Adipocyte (in vitro differentiated cells): ENCODE results near the gene HADH.

Source experiments
- DNase-seq: peaks from one replicate; pipeline ENCODE4 v3.0.0-alpha.2; 2015; ENCODE audit warnings: low read depth
- H3K27me3 ChIP-seq: replicated peaks from 2 replicates; pipeline ENCODE4 v1.7.0; 2013; ENCODE audit warnings: mild to moderate bottlenecking, low read length, moderate library complexity; ENCODE audit not compliant: control insufficient read depth, insufficient read depth
- H3K36me3 ChIP-seq: 2 replicates; pipeline ENCODE4 v1.7.0; 2013; ENCODE audit warnings: low read length, mild to moderate bottlenecking, moderate library complexity; ENCODE audit not compliant: control insufficient read depth, insufficient read depth, severe bottlenecking
- H3K4me1 ChIP-seq: 2 replicates; pipeline ENCODE4 v1.7.0; 2013; ENCODE audit warnings: mild to moderate bottlenecking, low read length, moderate library complexity; ENCODE audit not compliant: control insufficient read depth, insufficient read depth
- H3K4me3 ChIP-seq: 2 replicates; pipeline ENCODE4 v1.7.0; 2013; ENCODE audit warnings: mild to moderate bottlenecking, low read length, moderate library complexity
- H3K9ac ChIP-seq: 2 replicates; pipeline ENCODE4 v1.7.0; 2013; ENCODE audit warnings: mild to moderate bottlenecking, low read length, moderate library complexity
- H3K9me3 ChIP-seq: 2 replicates; pipeline ENCODE4 v1.7.0; 2013; ENCODE audit warnings: mild to moderate bottlenecking, low read length, moderate library complexity; ENCODE audit not compliant: control insufficient read depth

The HADH gene

GRCh38 chr4:108013327-108013726 is 23.6 kb downstream of the HADH start:
- Histone ChIP-seq H3K36me3 (peaks cover 69% of the 10 kb centered on the region), H3K9ac (no peak overlapping the region), H3K9me3 (no peaks in the 10 kb centered on the region), H3K4me1 (peaks cover 24% of the 10 kb centered on the region), H3K27me3 (no peaks in the 10 kb centered on the region), H3K4me3 (no peak overlapping the region)
- DNase-seq, result no peak

DNA sequence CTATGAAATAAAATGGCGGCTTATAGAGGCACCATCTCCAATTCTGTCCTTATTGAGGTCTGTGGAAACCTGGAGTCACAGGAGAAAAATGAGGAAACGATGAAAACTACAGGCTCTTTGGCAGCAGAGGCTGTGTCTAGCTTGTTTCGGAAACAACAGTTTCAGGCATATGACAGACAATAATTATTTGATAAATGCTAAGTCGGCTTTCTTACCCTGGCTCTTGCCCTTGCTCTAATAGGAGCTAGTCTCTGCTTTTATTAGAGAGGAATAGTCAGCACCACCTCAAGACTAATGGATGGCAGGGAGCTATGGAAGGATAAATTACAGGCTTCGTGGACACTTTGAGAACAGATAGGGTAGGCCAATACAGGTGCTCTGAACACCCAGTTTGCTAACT is 24.3 kb downstream of the HADH start:
- H3K4me1 ChIP-seq, result peaks cover 17% of the 10 kb centered on the region
- H3K27me3 ChIP-seq, result no peaks in the 10 kb centered on the region
- DNase-seq, result no peak
- H3K4me3 ChIP-seq, result no peak overlapping the region
- H3K36me3 ChIP-seq, result peaks cover 69% of the 10 kb centered on the region
- no peak overlapping the region for H3K9ac ChIP-seq
- H3K9me3 ChIP-seq, result no peaks in the 10 kb centered on the region

DNA sequence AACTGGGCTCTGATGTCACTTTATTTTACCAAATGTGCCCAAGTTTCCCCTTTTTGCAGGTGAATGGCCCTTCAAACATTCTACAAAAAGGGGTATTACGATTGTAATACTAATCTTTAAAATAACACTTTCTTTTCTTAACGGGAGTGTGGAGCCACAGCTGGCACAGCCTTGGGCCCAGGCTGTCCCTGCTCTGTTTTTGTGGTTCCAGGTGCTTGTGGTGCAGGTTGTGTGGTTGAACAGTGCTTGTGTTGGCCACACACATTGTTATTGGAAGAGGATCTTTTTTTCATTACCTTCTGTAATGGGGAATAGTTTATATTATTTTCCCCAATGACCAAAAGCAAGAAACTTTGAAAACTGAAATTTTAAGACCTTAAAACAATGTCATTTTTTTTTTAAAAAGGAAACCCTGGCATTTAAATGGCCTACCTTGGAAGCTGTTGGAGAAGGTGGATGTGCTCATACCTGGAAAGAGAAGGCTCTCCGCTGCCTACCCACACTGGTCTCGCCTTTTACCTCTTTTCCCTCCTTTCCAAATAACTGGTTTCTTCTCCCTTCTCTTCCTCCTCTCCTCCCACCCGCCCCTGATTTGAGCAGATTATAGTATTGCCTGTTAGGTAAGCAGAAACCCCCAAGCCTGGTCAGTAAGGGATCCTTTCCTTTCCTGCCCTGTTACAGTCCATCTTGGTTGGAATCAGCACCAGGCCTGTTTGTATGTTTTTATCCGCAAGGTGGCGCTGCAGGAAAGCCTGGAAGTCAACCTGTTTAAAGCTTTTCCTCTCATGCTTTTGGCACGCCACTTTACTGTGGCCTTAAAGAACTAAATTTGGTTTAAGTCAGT is 28.6 kb downstream of the HADH start:
- Histone ChIP-seq H3K4me3 (no peak overlapping the region), H3K36me3 (peaks cover 88% of the 10 kb centered on the region), H3K27me3 (no peaks in the 10 kb centered on the region), H3K4me1 (no peaks in the 10 kb centered on the region), H3K9ac (no peak overlapping the region), H3K9me3 (no peaks in the 10 kb centered on the region)
- DNase-seq, result peak; percentile 88

DNA sequence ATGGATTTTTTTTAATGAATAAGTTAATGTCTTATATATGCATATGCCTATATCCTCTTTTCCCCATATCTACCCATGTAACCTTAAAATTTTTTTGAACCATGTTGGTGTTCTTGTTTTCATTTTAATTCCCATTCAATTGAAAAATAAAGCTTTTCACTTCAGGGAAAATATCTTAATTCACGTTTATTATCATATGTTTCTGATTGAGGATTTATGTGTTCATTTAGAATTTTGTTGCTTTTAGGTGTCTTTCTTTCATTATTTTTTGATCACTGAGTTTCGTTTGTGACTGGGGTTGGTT is 29.1 kb downstream of the HADH start:
- DNase-seq, result no peak
- H3K4me1 ChIP-seq, result no peaks in the 10 kb centered on the region
- no peaks in the 10 kb centered on the region for H3K27me3 ChIP-seq
- no peak overlapping the region for H3K9ac ChIP-seq
- no peak overlapping the region for H3K4me3 ChIP-seq
- peaks cover 88% of the 10 kb centered on the region for H3K36me3 ChIP-seq
- no peaks in the 10 kb centered on the region for H3K9me3 ChIP-seq

DNA sequence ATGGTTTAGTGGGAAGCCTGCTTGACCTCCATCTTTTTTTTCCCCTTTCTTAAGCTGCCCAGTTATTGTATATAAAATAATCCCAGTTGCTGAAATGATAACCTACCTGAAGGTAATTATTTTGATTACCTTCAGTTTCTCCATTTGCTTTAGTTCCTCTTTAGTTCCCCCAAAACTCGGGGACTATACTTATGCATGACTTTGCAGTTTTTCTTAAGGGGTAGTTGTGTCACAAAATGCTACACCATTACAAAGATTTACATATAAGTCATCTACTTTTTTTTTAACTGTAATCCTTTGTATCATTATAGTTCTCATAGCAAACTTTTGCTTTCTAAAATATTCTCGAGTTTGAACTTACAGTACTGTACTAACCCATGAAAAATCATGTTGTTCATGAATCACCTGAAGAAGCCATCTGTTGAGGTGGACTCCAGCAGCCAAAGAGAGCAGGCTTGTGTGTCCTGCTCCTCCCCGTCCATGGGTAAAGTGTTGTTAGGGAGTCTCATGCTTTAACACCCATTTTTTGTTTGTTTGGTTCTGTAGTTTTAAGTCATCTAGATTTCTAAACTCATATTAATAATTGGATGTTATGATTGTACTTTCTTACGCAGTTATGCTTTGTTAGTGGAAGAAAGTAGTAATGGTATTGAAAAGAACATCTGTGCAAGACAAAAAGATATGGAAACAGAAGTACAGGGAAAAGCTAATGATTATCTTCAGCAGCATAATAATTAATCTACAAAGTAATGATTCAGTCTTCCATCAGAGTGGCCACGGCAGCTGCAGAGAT is 34.6 kb downstream of the HADH start:
- Histone ChIP-seq H3K4me1 (no peaks in the 10 kb centered on the region), H3K9ac (no peak overlapping the region), H3K4me3 (no peak overlapping the region), H3K27me3 (no peaks in the 10 kb centered on the region), H3K36me3 (peaks cover 96% of the 10 kb centered on the region), H3K9me3 (no peaks in the 10 kb centered on the region)
- DNase-seq, result no peak

- Histone ChIP-seq H3K9ac (no peak overlapping the region), H3K36me3 (peaks cover 95% of the 10 kb centered on the region), H3K4me3 (no peak overlapping the region), H3K27me3 (no peaks in the 10 kb centered on the region), H3K9me3 (no peaks in the 10 kb centered on the region), H3K4me1 (peaks cover 2% of the 10 kb centered on the region)
- DNase-seq, result no peak
Observed at GRCh38 chr4:108024878-108025165, 35.1 kb downstream of the HADH start.

DNA sequence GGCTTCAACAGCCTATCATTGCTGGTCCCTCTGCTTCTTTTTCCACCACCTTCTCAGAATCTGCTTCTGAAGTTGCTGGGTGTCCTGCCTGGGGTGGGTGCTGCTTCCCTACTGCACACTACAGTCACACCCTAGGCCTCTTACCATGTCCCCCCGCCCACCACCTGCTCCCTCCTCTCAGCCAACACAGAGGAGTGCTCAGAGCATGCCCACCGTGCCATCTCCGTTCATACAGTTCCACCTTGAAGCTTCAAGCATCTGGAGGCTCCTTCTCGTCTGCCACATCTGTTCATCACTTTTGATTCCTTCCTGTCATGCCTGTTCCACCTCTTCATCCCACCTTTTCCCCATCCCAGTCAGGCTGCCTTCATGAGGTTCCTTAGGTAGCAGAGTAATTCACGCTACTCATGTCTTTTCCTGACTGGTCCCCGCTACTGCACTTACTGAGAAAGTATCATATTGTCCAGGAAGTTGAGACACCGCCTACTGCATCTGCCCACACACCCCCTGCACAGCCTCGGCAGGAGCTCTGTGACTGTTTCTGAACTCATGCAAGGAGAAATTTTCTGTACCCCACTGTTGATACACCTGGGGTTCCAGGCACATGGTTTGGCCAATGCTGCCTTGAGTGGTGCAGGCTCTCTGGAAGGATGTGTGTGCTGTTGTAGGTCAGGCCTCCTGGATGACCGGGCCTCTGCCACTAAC is 39.5 kb downstream of the HADH start:
- Histone ChIP-seq H3K27me3 (no peaks in the 10 kb centered on the region), H3K9me3 (no peaks in the 10 kb centered on the region), H3K4me3 (no peak overlapping the region), H3K9ac (no peak overlapping the region), H3K36me3 (peaks cover 88% of the 10 kb centered on the region), H3K4me1 (peaks cover 28% of the 10 kb centered on the region)
- DNase-seq, result no peak

- Histone ChIP-seq H3K9ac (no peak overlapping the region), H3K9me3 (no peaks in the 10 kb centered on the region), H3K4me3 (no peak overlapping the region), H3K4me1 (peaks cover 28% of the 10 kb centered on the region), H3K36me3 (peaks cover 88% of the 10 kb centered on the region), H3K27me3 (no peaks in the 10 kb centered on the region)
- DNase-seq, result no peak
Observed at GRCh38 chr4:108029731-108030130, 40.0 kb downstream of the HADH start.

DNA sequence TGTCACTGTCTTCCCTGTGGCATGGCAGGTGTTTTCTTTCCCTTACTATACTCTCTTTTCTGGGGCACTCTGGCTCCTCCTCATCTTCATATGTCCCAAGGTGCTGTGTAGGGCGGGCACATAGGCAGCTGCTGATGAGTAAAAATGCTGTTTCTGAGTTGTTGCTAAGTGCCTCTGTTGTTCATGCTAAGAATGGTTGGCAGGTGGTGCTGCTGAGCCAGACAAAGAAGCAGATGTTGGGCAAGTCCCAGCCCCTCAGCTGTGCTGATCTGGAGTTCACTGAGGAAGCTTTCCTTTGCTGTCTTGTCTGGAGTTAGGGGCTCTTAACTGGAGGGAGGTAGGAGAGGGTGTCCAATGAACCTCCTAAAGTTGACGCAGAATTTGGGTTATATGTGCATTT is 40.6 kb downstream of the HADH start:
- Histone ChIP-seq H3K27me3 (no peaks in the 10 kb centered on the region), H3K9ac (no peak overlapping the region), H3K36me3 (peaks cover 88% of the 10 kb centered on the region), H3K4me1 (peaks cover 28% of the 10 kb centered on the region), H3K4me3 (no peak overlapping the region), H3K9me3 (no peaks in the 10 kb centered on the region)
- DNase-seq, result peak; percentile 76

DNA sequence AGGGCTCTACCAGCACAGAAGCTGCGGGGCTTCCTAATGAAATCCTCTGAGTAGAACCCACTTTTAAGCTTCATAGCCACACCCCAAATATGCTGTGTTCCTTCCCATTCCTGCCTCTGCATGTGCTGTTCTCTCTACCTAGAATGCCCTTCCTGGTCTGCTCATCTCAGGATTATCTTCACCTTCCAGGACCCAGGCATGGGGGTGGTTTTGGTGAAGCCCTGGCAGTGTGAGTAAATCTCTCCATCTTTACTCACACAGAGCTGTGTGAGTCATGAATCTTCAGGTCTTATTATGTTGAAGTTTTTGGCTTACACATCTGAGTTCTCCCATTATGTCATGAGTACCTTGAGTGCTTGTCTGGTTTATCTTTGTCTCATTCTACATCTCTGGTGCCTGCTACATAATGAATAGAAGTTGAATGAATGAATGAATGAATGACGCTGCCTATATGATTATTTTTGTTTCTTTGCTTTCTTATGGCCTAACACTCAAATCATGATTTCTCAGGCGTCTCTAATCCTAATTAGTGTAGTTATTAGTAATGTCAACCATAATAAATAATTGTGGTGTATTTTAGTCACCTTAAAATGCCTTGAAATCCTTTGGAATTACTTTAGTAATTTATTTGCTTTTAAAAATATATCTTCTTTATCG is 41.9 kb downstream of the HADH start:
- DNase-seq, result no peak
- no peaks in the 10 kb centered on the region for H3K9me3 ChIP-seq
- H3K36me3 ChIP-seq, result peaks cover 90% of the 10 kb centered on the region
- no peak overlapping the region for H3K4me3 ChIP-seq
- H3K27me3 ChIP-seq, result no peaks in the 10 kb centered on the region
- no peak overlapping the region for H3K9ac ChIP-seq
- H3K4me1 ChIP-seq, result peaks cover 28% of the 10 kb centered on the region

DNA sequence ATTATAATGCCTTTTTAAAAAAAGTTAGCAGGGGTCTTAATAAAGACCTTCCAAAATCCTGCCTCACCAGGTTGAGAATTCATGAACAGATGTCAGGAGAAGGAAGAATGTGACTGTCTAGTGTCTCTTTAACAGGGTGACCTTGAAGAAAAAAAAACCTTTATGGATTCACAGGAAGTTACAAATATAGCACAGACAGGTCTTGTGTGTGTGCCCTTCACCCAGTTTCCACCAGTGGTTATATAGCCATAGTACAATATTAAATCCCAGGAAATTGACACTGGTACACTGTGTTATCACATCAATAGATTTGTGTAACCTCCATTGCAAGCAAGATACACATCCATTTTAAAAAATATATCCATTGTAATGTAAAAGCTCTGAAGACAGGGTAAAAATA is 43.7 kb downstream of the HADH start:
- DNase-seq, result no peak
- H3K9me3 ChIP-seq, result no peaks in the 10 kb centered on the region
- no peaks in the 10 kb centered on the region for H3K27me3 ChIP-seq
- H3K4me1 ChIP-seq, result peaks cover 28% of the 10 kb centered on the region
- no peak overlapping the region for H3K4me3 ChIP-seq
- peaks cover 72% of the 10 kb centered on the region for H3K36me3 ChIP-seq
- no peak overlapping the region for H3K9ac ChIP-seq
